ENCODE measurements around the gene SHROOM3.

DNA sequence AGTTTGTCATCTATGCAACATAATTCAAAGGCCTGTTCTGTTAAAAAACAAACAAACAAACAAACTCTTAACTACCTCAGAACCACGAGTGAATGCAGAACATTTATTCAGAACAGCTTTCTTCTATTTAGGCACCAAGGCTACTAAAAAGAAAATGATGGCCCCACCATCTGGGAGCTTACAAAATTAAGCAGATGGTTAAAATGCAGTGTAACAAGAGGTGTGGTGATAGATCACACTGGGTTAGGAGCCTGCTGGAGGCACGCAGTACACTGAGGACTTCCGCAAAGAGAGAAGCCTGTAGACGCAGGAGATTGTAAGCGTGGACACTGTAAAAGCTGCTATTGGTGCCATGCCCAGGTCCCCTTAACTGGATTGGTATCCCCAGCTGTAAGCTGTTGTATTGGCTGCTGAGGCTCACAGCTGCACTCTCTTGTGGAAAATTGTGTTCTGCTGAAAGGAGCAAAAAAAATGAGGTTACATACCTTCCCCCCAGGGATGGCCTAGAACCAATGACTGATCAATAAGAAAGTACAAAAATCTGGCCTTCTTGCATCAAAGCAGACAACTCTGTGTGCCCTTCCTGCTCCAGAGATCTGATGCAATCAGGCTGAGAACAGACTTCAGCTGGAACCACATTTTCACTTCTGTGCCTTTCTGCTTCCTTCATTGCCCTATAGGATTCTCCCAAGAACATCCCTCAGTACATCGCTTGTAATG lies 60.0 kb downstream of the SHROOM3 start:
- TF ChIP-seq ZNF70 (CRISPR knock-in tag; IDR thresholded peaks at IDR 0.05) (no peak), ZFP30 (CRISPR knock-in tag; IDR thresholded peaks at IDR 0.05) (no peak), PPARA (CRISPR knock-in tag; IDR thresholded peaks at IDR 0.05; ENCODE audit: borderline replicate concordance) (no peak), ISL1 (CRISPR knock-in tag; IDR thresholded peaks at IDR 0.05) (no peak), ZNF8 (CRISPR knock-in tag; IDR thresholded peaks at IDR 0.05) (no peak), BACH2 (CRISPR knock-in tag; IDR thresholded peaks at IDR 0.05; ENCODE audit: borderline replicate concordance) (no peak), ESRRG (CRISPR knock-in tag; IDR thresholded peaks at IDR 0.05) (no peak), OSR1 (CRISPR knock-in tag; IDR thresholded peaks at IDR 0.05) (no peak), ZC3H10 (CRISPR knock-in tag; IDR thresholded peaks at IDR 0.05) (no peak)
- TF ChIP-seq, protein P1, sequence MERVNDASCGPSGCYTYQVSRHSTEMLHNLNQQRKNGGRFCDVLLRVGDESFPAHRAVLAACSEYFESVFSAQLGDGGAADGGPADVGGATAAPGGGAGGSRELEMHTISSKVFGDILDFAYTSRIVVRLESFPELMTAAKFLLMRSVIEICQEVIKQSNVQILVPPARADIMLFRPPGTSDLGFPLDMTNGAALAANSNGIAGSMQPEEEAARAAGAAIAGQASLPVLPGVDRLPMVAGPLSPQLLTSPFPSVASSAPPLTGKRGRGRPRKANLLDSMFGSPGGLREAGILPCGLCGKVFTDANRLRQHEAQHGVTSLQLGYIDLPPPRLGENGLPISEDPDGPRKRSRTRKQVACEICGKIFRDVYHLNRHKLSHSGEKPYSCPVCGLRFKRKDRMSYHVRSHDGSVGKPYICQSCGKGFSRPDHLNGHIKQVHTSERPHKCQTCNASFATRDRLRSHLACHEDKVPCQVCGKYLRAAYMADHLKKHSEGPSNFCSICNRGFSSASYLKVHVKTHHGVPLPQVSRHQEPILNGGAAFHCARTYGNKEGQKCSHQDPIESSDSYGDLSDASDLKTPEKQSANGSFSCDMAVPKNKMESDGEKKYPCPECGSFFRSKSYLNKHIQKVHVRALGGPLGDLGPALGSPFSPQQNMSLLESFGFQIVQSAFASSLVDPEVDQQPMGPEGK (CRISPR knock-in tag; IDR thresholded peaks at IDR 0.05; ENCODE audit: borderline replicate concordance): no peak
- TF ChIP-seq, protein P2, sequence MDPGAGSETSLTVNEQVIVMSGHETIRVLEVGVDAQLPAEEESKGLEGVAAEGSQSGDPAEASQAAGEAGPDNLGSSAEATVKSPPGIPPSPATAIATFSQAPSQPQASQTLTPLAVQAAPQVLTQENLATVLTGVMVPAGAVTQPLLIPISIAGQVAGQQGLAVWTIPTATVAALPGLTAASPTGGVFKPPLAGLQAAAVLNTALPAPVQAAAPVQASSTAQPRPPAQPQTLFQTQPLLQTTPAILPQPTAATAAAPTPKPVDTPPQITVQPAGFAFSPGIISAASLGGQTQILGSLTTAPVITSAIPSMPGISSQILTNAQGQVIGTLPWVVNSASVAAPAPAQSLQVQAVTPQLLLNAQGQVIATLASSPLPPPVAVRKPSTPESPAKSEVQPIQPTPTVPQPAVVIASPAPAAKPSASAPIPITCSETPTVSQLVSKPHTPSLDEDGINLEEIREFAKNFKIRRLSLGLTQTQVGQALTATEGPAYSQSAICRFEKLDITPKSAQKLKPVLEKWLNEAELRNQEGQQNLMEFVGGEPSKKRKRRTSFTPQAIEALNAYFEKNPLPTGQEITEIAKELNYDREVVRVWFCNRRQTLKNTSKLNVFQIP (CRISPR knock-in tag; IDR thresholded peaks at IDR 0.05; ENCODE audit: borderline replicate concordance, low read depth): no peak
- TF ChIP-seq, protein P3, sequence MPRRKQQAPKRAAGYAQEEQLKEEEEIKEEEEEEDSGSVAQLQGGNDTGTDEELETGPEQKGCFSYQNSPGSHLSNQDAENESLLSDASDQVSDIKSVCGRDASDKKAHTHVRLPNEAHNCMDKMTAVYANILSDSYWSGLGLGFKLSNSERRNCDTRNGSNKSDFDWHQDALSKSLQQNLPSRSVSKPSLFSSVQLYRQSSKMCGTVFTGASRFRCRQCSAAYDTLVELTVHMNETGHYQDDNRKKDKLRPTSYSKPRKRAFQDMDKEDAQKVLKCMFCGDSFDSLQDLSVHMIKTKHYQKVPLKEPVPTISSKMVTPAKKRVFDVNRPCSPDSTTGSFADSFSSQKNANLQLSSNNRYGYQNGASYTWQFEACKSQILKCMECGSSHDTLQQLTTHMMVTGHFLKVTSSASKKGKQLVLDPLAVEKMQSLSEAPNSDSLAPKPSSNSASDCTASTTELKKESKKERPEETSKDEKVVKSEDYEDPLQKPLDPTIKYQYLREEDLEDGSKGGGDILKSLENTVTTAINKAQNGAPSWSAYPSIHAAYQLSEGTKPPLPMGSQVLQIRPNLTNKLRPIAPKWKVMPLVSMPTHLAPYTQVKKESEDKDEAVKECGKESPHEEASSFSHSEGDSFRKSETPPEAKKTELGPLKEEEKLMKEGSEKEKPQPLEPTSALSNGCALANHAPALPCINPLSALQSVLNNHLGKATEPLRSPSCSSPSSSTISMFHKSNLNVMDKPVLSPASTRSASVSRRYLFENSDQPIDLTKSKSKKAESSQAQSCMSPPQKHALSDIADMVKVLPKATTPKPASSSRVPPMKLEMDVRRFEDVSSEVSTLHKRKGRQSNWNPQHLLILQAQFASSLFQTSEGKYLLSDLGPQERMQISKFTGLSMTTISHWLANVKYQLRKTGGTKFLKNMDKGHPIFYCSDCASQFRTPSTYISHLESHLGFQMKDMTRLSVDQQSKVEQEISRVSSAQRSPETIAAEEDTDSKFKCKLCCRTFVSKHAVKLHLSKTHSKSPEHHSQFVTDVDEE (CRISPR knock-in tag; IDR thresholded peaks at IDR 0.05): no peak
- TF ChIP-seq, protein P4, sequence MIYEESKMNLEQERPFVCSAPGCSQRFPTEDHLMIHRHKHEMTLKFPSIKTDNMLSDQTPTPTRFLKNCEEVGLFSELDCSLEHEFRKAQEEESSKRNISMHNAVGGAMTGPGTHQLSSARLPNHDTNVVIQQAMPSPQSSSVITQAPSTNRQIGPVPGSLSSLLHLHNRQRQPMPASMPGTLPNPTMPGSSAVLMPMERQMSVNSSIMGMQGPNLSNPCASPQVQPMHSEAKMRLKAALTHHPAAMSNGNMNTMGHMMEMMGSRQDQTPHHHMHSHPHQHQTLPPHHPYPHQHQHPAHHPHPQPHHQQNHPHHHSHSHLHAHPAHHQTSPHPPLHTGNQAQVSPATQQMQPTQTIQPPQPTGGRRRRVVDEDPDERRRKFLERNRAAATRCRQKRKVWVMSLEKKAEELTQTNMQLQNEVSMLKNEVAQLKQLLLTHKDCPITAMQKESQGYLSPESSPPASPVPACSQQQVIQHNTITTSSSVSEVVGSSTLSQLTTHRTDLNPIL (CRISPR knock-in tag; IDR thresholded peaks at IDR 0.05; ENCODE audit: low read depth): no peak
